Activated naive CD4-positive, alpha-beta T cell treated with anti-CD3 and anti-CD28 coated beads for 36 hours (primary cell): ENCODE results near the gene KCNJ4. TPM values are rescaled to one million over a fixed set of nuclear protein-coding genes. Genes with fewer than 3 reads are reported as not detected.
A peak's percentile ranks its signal among the peaks of the same experiment; 100 is the strongest.
"Not testable (repeated sequence)": the region's sequence is repeated elsewhere in the genome, so short reads cannot be mapped to it uniquely, and the experiment has no call there.

Experiments used
- CTCF ChIA-PET: fragments of 350-600 bp; sonication (Branson Sonifier 250); formaldehyde crosslinking; loops from one replicate; lab custom pipeline; 2021; ENCODE audit warnings: antibody characterized with exemption; lab: Charles Lee
- DNase-seq: peaks from one replicate; pipeline ENCODE4 v3.0.0-alpha.2; 2020
- H3K27ac Mint-ChIP-seq: one replicate; pipeline ENCODE4 v1.8.0; 2021; ENCODE audit warnings: mild to moderate bottlenecking, mixed read lengths
- H3K27me3 Mint-ChIP-seq: one replicate; pipeline ENCODE4 v1.8.0; 2021; ENCODE audit warnings: low read depth, mixed read lengths
- H3K36me3 Mint-ChIP-seq: one replicate; pipeline ENCODE4 v1.8.0; 2021; ENCODE audit warnings: low read depth, mixed read lengths
- H3K4me1 Mint-ChIP-seq: one replicate; pipeline ENCODE4 v1.8.0; 2021; ENCODE audit warnings: low read depth, mixed read lengths
- H3K4me3 Mint-ChIP-seq: one replicate; pipeline ENCODE4 v1.8.0; 2021; ENCODE audit warnings: mild to moderate bottlenecking, moderate library complexity, mixed read lengths
- H3K9me3 Mint-ChIP-seq: one replicate; pipeline ENCODE4 v1.8.0; 2021; ENCODE audit warnings: mixed read lengths
- intact Hi-C: fragments of 100-400 bp; cut with micrococcal nuclease; formaldehyde crosslinking; loops from one replicate; pipeline ENCODE4 v1.15.1; 2023
- total RNA-seq, 2 experiments: library from RNA; stranded (reverse); gene quantifications; one replicate each; pipeline ENCODE4 v1.2.3, GENCODE V29; 2021

Gene KCNJ4
- total RNA-seq, 2 experiments from 2014 or later: not detected

DNA sequence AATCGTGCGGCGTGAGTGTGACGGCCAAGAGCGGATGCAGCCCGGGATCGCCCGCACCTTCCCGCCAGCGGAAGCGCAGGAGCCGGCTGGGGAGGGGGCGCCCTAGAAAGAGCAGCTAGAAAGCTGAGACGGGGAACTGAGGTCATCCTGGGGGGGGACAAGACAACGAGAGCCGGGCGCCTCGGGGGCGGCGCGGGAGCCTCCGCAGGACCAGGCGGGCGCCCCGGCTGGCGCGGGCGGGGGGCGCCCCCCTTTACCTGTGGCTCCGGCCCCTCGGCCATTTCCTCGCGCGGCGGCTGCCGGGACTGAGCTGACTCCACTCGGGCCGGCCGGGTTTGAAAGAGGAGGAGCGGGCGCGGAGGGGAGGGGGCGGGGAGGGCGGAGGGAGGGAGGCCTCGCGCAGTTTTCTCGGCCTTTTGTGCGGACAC is 56.8 kb downstream of the KCNJ4 start:
- H3K4me3 Mint-ChIP-seq: peak overlapping the region; percentile 74
- CTCF ChIA-PET, H3K27ac Mint-ChIP-seq, H3K36me3 Mint-ChIP-seq, H3K27me3 Mint-ChIP-seq, H3K9me3 Mint-ChIP-seq: not testable (repeated sequence)
- peaks cover 31% of the 10 kb centered on the region for H3K4me1 Mint-ChIP-seq
- intact Hi-C loops: loop anchor here (1.0 to 10.0 kb wide), 6 partner anchors 81 to 307 kb away; partner anchors contain the start of genes CBY1, CSNK1E, DDX17 and DMC1
- DNase-seq: peak; percentile 66

GRCh38 chr22:38397189-38398085 is 57.6 kb downstream of the KCNJ4 start:
- Mint-ChIP-seq H3K36me3 (no peaks in the 10 kb centered on the region), H3K27ac (no peak overlapping the region), H3K27me3 (no peaks in the 10 kb centered on the region), H3K4me1 (peaks cover 38% of the 10 kb centered on the region), H3K4me3 (peak overlapping the region; percentile 74), H3K9me3 (no peaks in the 10 kb centered on the region)
- DNase-seq: peak; percentile 22
- intact Hi-C loops: loop anchor here (1.0 to 10.0 kb wide), 6 partner anchors 81 to 307 kb away; partner anchors contain the start of genes CBY1, CSNK1E, DDX17 and DMC1
- CTCF ChIA-PET: no interaction called here

DNA sequence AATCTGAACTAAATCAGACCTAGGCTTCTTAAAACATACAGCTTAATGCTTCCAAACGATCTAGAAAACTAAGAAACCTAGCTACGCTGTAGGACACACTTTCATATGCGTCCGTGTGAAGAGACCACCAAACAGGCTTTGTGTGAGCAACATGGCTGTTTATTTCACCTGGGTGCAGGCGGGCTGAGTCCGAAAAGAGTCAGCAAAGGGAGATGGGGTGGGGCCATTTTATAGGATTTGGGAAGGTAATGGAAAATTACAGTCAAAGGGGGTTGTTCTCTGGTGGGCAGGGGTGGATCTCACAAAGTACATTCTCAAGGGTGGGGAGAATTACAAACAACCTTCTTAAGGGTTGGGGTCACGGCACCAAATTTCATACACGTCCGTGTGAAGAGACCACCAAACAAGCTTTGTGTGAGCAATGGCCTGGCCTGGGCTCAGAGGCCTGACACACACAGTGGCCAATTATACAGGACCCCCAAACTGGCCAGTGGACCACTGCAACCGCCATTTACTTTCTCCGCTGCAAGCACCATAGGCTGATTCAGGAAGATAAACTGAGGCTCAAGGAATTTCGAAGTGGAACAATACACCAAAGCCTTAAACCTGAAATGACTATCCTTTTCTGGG is 58.4 kb downstream of the KCNJ4 start:
- H3K27ac Mint-ChIP-seq, DNase-seq, H3K36me3 Mint-ChIP-seq, H3K9me3 Mint-ChIP-seq, H3K27me3 Mint-ChIP-seq, CTCF ChIA-PET: not testable (repeated sequence)
- H3K4me1 Mint-ChIP-seq: peaks cover 38% of the 10 kb centered on the region
- H3K4me3 Mint-ChIP-seq: peak overlapping the region; percentile 48
- intact Hi-C loops: loop anchor here (5.0 to 10.0 kb wide), 4 partner anchors 111 to 308 kb away; partner anchors contain the start of genes DDX17, DMC1, GTPBP1 and JOSD1

DNA sequence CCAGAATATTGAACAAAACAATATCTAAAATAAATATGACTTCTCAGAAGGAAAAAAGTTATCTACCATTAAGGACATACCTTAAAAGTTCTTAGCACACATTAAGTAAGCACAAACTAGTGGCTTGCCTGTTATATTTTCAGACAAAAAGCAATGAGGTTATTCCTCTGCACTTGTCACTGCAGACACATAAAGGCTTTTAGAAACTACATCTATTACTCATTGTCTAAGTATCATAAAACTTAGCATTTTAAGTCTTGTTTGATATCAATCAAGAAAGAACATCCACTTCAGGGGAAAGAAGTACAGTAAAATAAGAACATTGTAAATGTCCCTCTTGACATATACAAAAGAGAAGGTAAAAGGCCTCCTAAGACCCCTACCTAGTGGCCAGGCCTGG is 59.1 kb downstream of the KCNJ4 start:
- H3K27ac Mint-ChIP-seq: peak overlapping the region; percentile 46
- CTCF ChIA-PET, DNase-seq, H3K36me3 Mint-ChIP-seq, H3K9me3 Mint-ChIP-seq, H3K27me3 Mint-ChIP-seq: not testable (repeated sequence)
- peak overlapping the region; percentile 3 for H3K4me3 Mint-ChIP-seq
- peaks cover 38% of the 10 kb centered on the region for H3K4me1 Mint-ChIP-seq
- intact Hi-C loops: loop anchor here (5.0 to 10.0 kb wide), 4 partner anchors 111 to 309 kb away; partner anchors contain the start of genes DDX17, DMC1, GTPBP1 and JOSD1

DNA sequence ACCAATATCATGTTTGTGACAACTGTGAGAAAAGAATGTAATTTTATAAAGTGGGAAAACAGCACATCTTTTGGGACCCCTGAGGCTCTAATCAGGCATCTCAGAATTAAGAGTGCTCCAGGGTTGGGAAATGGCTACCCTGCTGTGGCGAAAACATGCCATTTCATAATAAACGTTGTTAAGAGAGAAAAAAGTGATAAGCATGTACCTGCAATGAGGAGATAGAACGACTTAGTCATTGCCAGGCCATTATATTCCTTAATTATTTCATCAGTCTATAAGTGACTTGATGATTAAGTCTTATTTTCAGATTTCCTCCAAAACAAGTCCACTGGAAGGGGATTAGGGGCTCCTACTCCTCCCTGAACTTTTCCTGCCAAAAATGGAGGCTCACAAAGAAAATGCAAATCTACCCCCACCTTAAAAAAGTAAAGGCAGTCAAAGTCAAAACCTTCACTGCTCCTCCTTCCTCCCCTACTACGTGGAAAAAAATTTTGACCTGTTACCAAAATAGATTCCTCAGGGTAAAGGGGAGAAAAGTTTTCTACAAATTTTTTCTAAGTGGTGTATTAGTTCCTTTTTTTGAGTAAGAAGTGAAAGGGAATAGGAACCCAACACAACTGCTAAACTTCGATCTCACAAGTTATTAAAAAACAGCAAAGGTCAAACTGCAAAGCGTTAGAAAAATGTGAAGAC is 59.9 kb downstream of the KCNJ4 start:
- intact Hi-C loops: loop anchor here (5.0 to 10.0 kb wide), 4 partner anchors 112 to 310 kb away; partner anchors contain the start of genes DDX17, DMC1, GTPBP1 and JOSD1
- H3K36me3 Mint-ChIP-seq, H3K9me3 Mint-ChIP-seq, DNase-seq, H3K27me3 Mint-ChIP-seq, H3K27ac Mint-ChIP-seq, H3K4me3 Mint-ChIP-seq, CTCF ChIA-PET: not testable (repeated sequence)
- H3K4me1 Mint-ChIP-seq: peaks cover 38% of the 10 kb centered on the region

DNA sequence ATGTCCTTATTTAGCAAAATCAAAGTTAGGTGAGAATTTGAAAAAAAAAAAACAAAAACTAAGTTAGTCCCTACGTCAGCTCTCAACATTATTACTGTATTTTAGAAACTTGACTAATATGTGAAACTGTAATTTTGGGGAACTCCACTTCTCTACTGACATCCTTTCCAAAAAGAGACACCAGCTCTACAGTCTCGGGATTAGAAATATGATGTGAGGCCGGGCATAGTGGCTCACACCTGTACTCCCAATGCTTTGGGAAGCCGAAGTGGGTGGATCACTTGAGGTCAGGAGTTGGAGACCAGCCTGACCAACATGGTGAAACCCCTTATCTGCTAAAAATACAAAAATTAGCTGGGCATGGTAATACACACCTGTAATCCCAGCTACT is 65.6 kb downstream of the KCNJ4 start:
- H3K27ac Mint-ChIP-seq, CTCF ChIA-PET, intact Hi-C loops, H3K36me3 Mint-ChIP-seq, H3K4me3 Mint-ChIP-seq, H3K9me3 Mint-ChIP-seq, DNase-seq, H3K27me3 Mint-ChIP-seq: not testable (repeated sequence)
- peaks cover 33% of the 10 kb centered on the region for H3K4me1 Mint-ChIP-seq

GRCh38 chr22:38388506-38389427 is 66.2 kb downstream of the KCNJ4 start:
- H3K36me3 Mint-ChIP-seq, CTCF ChIA-PET, H3K4me3 Mint-ChIP-seq, intact Hi-C loops, H3K9me3 Mint-ChIP-seq, DNase-seq, H3K27me3 Mint-ChIP-seq, H3K27ac Mint-ChIP-seq: not testable (repeated sequence)
- H3K4me1 Mint-ChIP-seq: peaks cover 28% of the 10 kb centered on the region

DNA sequence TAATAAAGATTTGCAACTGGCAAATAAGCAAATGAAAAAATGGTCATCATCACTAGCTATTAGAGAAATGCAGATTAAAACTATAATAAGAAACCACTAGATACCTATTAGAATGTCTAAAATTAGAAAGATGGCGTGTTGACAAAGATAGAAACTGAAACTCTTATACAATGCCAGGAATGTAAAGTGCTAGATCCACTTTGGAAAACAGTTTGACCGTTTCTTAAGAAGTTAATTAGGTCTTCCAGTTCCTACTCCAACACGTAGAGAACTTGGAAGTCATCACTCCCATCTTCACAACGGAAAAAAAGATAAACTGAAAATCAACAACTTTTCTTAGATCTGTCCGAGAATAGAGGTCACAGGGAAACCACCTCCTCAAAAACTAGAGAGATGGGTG is 68.1 kb downstream of the KCNJ4 start:
- CTCF ChIA-PET, H3K4me3 Mint-ChIP-seq, H3K27ac Mint-ChIP-seq, intact Hi-C loops, DNase-seq, H3K27me3 Mint-ChIP-seq, H3K36me3 Mint-ChIP-seq, H3K9me3 Mint-ChIP-seq: not testable (repeated sequence)
- H3K4me1 Mint-ChIP-seq: peaks cover 16% of the 10 kb centered on the region

GRCh38 chr22:38383417-38383816 is 71.6 kb downstream of the KCNJ4 start:
- no peaks in the 10 kb centered on the region for H3K36me3 Mint-ChIP-seq
- H3K4me1 Mint-ChIP-seq: peaks cover 6% of the 10 kb centered on the region
- no peaks in the 10 kb centered on the region for H3K27me3 Mint-ChIP-seq
- intact Hi-C loops: no loop called here
- CTCF ChIA-PET: no interaction called here
- no peak for DNase-seq
- no peaks in the 10 kb centered on the region for H3K9me3 Mint-ChIP-seq
- no peak overlapping the region for H3K4me3 Mint-ChIP-seq
- H3K27ac Mint-ChIP-seq: no peak overlapping the region

GRCh38 chr22:38381371-38381770 is 73.6 kb downstream of the KCNJ4 start:
- H3K27ac Mint-ChIP-seq, H3K4me1 Mint-ChIP-seq, H3K36me3 Mint-ChIP-seq, intact Hi-C loops, CTCF ChIA-PET, DNase-seq, H3K4me3 Mint-ChIP-seq, H3K9me3 Mint-ChIP-seq, H3K27me3 Mint-ChIP-seq: not testable (repeated sequence)
